ENCODE results near the gene CDC5L. TPM values are rescaled to one million over a fixed set of nuclear protein-coding genes. Genes with fewer than 3 reads are reported as not detected.

The CDC5L gene
- total and polyA plus RNA-seq, 8 donors: 2.9 to 11.4 (median 7.5) TPM

DNA sequence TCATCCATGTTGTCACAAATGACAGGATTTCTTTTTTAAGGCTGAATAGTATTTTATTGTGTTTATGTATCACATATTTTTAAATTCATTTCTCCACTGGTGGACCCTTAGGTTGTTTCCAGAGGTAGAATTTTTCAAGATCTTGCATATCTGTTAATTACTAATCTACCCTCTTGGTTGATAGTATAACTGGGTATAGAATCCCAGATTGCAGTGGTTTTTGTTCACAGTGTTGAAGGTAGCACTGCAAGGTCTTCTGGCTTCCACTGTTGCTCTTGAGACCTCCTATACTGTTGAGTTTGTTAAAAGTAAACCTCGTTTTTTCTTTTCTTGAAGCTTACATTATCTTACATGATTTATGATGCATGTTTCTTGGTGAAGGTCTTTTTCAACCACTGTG, 22.9 kb downstream of the CDC5L start:
- peaks cover 0 to 40% (median 24%) of the 10 kb centered on the region in 3 donors for H3K36me3 ChIP-seq
- TF ChIP-seq, protein P1, sequence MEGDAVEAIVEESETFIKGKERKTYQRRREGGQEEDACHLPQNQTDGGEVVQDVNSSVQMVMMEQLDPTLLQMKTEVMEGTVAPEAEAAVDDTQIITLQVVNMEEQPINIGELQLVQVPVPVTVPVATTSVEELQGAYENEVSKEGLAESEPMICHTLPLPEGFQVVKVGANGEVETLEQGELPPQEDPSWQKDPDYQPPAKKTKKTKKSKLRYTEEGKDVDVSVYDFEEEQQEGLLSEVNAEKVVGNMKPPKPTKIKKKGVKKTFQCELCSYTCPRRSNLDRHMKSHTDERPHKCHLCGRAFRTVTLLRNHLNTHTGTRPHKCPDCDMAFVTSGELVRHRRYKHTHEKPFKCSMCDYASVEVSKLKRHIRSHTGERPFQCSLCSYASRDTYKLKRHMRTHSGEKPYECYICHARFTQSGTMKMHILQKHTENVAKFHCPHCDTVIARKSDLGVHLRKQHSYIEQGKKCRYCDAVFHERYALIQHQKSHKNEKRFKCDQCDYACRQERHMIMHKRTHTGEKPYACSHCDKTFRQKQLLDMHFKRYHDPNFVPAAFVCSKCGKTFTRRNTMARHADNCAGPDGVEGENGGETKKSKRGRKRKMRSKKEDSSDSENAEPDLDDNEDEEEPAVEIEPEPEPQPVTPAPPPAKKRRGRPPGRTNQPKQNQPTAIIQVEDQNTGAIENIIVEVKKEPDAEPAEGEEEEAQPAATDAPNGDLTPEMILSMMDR (IDR thresholded peaks at IDR 0.05): no peak
- peaks cover 0 to 8% (median 0%) of the 10 kb centered on the region in 3 donors for H3K4me1 ChIP-seq
- no peaks in the 10 kb centered on the region for H3K27me3 ChIP-seq
- FAIRE-seq (peak; percentile 23), DNase-seq (no peak), ATAC-seq (no peak)
- no peaks in the 10 kb centered on the region for H3K9me3 ChIP-seq
- 82 to 89% methylated on average over 1 of the region's 1 CpG for WGBS, 2 donors
- H3K27ac ChIP-seq: no peak overlapping the region
- intact Hi-C loops (cut with DNase I): no loop called here
- no peak overlapping the region for H3K4me3 ChIP-seq

DNA sequence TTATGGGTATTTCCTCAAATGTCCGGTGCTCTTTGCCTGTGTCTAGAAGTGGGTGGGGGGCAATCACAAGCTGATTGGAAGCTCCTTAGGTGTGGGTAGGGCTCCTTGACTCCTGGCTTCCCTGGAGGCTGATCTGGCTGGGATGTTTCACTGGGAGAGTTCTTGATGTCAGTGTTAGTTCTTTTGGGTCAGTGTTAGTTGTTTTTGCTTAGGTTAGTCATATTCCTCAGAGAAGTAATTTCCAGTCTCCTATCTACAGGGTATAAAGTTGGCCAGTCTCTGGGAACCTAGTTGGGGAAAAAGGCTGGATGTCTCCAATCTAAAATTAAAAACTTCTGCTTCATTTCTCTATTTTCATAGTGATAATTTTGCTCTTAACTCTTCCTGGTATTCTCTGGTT, 23.6 kb downstream of the CDC5L start:
- no peak for ATAC-seq
- Histone ChIP-seq H3K4me1 (peaks cover 4 to 16% (median 5%) of the 10 kb centered on the region in 3 donors), H3K36me3 (peaks cover 0 to 32% (median 23%) of the 10 kb centered on the region in 3 donors), H3K27me3 (no peaks in the 10 kb centered on the region), H3K27ac (no peak overlapping the region), H3K4me3 (no peak overlapping the region), H3K9me3 (no peaks in the 10 kb centered on the region)
- 88 to 93% methylated on average over 1 of the region's 1 CpG for WGBS, 2 donors
- intact Hi-C loops (cut with DNase I): no loop called here
- TF ChIP-seq, protein P1 (IDR thresholded peaks at IDR 0.05): no peak
- FAIRE-seq: no peak
- no peak for DNase-seq

DNA sequence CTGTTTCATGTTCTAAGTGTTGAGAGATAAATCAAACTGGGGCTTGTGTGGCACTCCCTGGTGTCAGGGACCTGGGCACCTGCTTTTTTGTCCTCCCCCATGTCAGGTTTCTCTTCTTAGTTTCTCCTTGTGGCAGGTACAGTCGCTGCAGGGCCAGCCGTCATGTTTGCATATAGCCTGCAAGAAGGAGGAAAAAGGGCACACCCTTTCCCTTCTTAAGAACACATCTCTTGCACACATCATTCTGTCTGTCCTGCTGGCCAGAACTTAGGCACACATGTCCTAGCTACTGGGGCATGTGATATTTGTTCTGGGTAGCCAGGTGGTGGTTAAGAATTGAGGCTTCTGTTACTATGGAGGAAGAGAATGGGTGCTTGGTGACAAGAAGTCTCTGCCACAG, 27.9 kb downstream of the CDC5L start:
- H3K9me3 ChIP-seq: no peaks in the 10 kb centered on the region
- WGBS, 2 donors: 64 to 76% methylated on average over 2 of the region's 2 CpGs
- DNase-seq (no peak), ATAC-seq (peak; percentile 26 to 50 (median 27)), FAIRE-seq (no peak)
- no peaks in the 10 kb centered on the region for H3K27me3 ChIP-seq
- peak overlapping the region in 2 of 4 donors; percentile 1 to 59 for H3K27ac ChIP-seq
- H3K36me3 ChIP-seq: peaks cover 0 to 19% (median 7%) of the 10 kb centered on the region in 3 donors
- H3K4me1 ChIP-seq: peaks cover 4 to 21% (median 5%) of the 10 kb centered on the region in 3 donors
- intact Hi-C loops (cut with DNase I): no loop called here
- H3K4me3 ChIP-seq: no peak overlapping the region
- TF ChIP-seq, protein P1 (IDR thresholded peaks at IDR 0.05): no peak

DNA sequence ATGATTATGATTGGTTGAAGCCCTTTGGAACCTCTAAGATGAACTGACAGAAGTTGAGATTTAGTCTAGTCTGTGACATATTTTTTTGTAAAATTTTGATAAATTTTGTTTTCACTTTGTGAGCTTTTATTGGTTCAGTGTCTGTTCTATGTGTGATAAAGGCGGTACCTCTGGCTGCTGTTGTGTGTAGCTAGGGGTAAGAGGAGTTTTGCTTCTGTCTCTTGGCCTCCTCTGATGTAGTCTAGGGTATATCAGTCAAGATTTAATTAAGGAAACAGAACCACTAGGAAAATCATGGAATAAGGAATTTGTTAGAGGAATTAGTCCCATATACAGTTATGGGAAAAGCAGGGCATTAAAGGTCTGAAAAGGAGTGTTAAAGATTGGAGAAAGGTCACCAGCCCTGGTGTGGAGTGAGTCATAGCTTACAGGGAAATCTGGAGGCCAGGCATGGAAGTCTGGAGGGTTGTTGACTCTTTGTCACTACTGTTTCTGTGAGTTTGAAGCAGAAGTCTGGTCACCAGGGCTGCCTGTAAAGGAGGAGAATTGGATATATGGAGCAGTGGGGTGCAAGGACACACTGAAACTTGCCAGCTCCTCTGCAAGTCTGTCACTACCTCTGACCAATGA, 28.5 kb downstream of the CDC5L start:
- peaks cover 0 to 24% (median 7%) of the 10 kb centered on the region in 3 donors for H3K36me3 ChIP-seq
- ATAC-seq (peak; percentile 90 to 92 (median 92)), FAIRE-seq (no peak), DNase-seq (peak in 3 of 6 donors; percentile 32 to 62 (median 37))
- H3K9me3 ChIP-seq: no peaks in the 10 kb centered on the region
- intact Hi-C loops (cut with DNase I): no loop called here
- H3K27ac ChIP-seq: peak overlapping the region in 2 of 4 donors; percentile 1 to 59
- 83 to 86% methylated on average over 1 of the region's 1 CpG for WGBS, 2 donors
- H3K4me1 ChIP-seq: peaks cover 4 to 21% (median 5%) of the 10 kb centered on the region in 3 donors
- H3K4me3 ChIP-seq: no peak overlapping the region
- no peaks in the 10 kb centered on the region for H3K27me3 ChIP-seq
- TF ChIP-seq, protein P1 (IDR thresholded peaks at IDR 0.05): no peak

DNA sequence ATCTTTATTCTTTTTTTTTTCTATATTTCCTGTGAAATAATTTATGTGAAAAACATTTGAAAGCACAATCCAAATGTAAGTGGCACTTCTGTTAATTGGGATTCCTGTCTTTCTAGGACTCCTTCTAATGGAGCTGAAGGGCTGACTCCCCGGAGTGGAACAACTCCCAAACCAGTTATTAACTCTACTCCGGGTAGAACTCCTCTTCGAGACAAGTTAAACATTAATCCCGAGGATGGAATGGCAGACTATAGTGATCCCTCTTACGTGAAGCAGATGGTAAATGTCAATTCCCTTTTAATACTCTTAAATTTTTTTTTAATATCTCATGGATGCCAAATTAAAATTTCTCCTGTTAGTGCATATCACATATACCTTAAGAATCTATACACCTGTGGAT, 35.0 kb downstream of the CDC5L start:
- WGBS, 2 donors: 19 to 30% methylated on average over 5 of the region's 5 CpGs
- ATAC-seq: peak in 3 of 4 donors; percentile 70 to 78 (median 71)

More for the DNA sequence above, 35.0 kb downstream of the CDC5L start:
- Histone ChIP-seq H3K27ac (no peak overlapping the region), H3K9me3 (no peaks in the 10 kb centered on the region), H3K4me1 (peaks cover 3 to 9% (median 7%) of the 10 kb centered on the region in 3 donors), H3K27me3 (no peaks in the 10 kb centered on the region), H3K36me3 (peaks cover 0 to 52% (median 27%) of the 10 kb centered on the region in 3 donors), H3K4me3 (no peak overlapping the region)
- no peak for DNase-seq
- FAIRE-seq: no peak
- TF ChIP-seq, protein P1 (IDR thresholded peaks at IDR 0.05): no peak
- intact Hi-C loops (cut with DNase I): no loop called here
